GM23248 (cell line): Measurements from ENCODE around the gene KCNC1.

Source experiments
- EZH2 ChIP-seq: fragments of 200-600 bp; sonication (generic); IDR thresholded peaks from 2 replicates; pipeline ENCODE4 v1.6.1; 2018; ENCODE audit warnings: antibody characterized with exemption, mild to moderate bottlenecking; ENCODE audit not compliant: insufficient read depth, poor library complexity, severe bottlenecking
- EZH2phosphoT487 ChIP-seq: fragments of 200-600 bp; sonication (generic); IDR thresholded peaks from 2 replicates; pipeline ENCODE4 v1.6.1; 2018; ENCODE audit warnings: antibody characterized with exemption, moderate library complexity, mild to moderate bottlenecking, low read depth; ENCODE audit not compliant: insufficient read depth

- no peak for TF ChIP-seq EZH2
- TF ChIP-seq EZH2phosphoT487, result no peak
Observed at GRCh38 chr11:17767914-17768313, 33.3 kb downstream of the KCNC1 start.
